Urinary bladder (tissue), 4 donors: ENCODE measurements around the gene MAN1C1. TPM values are rescaled to one million over a fixed set of nuclear protein-coding genes. Genes with fewer than 3 reads are reported as not detected.
A peak's percentile ranks its signal among the peaks of the same experiment; 100 is the strongest.

Source experiments
- DNase-seq: peaks from one replicate; pipeline ENCODE4 v3.0.0-alpha.2; 2015; ENCODE audit errors: extremely low spot score
- H3K27ac ChIP-seq: one replicate; pipeline ENCODE4 v1.5.1; 2013; ENCODE audit warnings: low read depth, mild to moderate bottlenecking, moderate library complexity
- H3K36me3 ChIP-seq: one replicate; pipeline ENCODE4 v1.6.1; 2013; ENCODE audit warnings: mild to moderate bottlenecking, moderate library complexity; ENCODE audit not compliant: insufficient read depth
- H3K4me1 ChIP-seq: one replicate; pipeline ENCODE4 v1.6.1; 2013; ENCODE audit warnings: mild to moderate bottlenecking, moderate library complexity; ENCODE audit not compliant: insufficient read depth
- H3K4me3 ChIP-seq: one replicate; pipeline ENCODE4 v1.5.1; 2013; ENCODE audit warnings: low read depth, low read length
- whole genome bisulfite sequencing: extraction: QIAGEN DNeasy Blood & Tissue Kit; methylation state at CpG from one replicate; pipeline ENCODE4 v1.1.7; 2013; 5-methylcytosine and 5-hydroxymethylcytosine counted together
- polyA plus RNA-seq: library from polyadenylated mRNA; stranded (reverse); fragments of 200-250 nt; gene quantifications from one replicate; pipeline ENCODE4 v1.2.3, GENCODE V29; 2013
- total RNA-seq: library from RNA; depleted of rRNA; stranded (reverse); fragments of >200 nt; gene quantifications from one replicate; pipeline ENCODE4 v1.2.3, GENCODE V29; 2014
- donor health status: healthy with polysubstance abuse.
- donor health status: healthy.

The MAN1C1 gene
- total and polyA plus RNA-seq, 2 donors = 18.2 to 26.4 TPM

DNA sequence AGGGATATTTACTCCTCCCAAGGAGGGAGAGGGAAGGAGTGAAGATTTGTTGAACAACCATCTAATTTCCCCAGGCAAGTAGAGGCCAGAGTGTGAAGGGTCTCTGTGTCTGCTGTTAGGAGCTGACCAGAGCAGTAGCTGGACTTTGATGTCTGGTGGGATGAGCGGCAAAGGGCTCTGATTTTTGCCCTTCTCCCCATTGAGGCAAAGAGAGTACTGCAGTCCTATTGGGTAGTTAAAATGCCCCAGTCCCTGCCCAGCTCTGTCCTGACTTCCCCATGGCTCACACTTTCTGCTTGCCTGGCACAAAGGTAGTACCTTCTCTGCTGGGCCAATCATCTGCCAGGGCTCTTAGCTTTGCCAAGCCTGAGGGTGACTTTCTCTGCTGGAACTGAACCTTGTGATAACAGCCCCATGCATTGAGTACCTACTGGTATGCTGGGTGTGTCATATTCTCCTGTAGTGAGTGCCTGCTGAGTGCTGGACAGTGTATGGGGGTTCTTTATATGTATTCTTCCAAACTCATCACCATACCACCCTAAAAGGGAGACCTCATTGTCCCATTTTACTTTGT, 119.5 kb downstream of the MAN1C1 start:
- DNase-seq = no peak

GRCh38 chr1:25737130-25737529, 120.5 kb downstream of the MAN1C1 start:
- H3K4me1 ChIP-seq = no peaks in the 10 kb centered on the region
- DNase-seq = no peak
- H3K4me3 ChIP-seq = no peak overlapping the region
- H3K36me3 ChIP-seq = no peaks in the 10 kb centered on the region
- WGBS = 67% methylated on average over 6 of the region's 6 CpGs
- H3K27ac ChIP-seq = no peak overlapping the region

More for the DNA sequence above, 119.5 kb downstream of the MAN1C1 start:
- Histone ChIP-seq H3K36me3 (no peaks in the 10 kb centered on the region), H3K4me1 (no peaks in the 10 kb centered on the region), H3K27ac (no peak overlapping the region), H3K4me3 (no peak overlapping the region)
- WGBS = 96% methylated on average over 1 of the region's 1 CpG

GRCh38 chr1:25738499-25738898, 121.9 kb downstream of the MAN1C1 start:
- H3K4me1 ChIP-seq = no peaks in the 10 kb centered on the region
- DNase-seq = no peak
- H3K36me3 ChIP-seq = no peaks in the 10 kb centered on the region
- H3K4me3 ChIP-seq = no peak overlapping the region
- H3K27ac ChIP-seq = no peak overlapping the region
- 86% methylated on average over 2 of the region's 2 CpGs for WGBS

- 77% methylated on average over 4 of the region's 4 CpGs for WGBS
- Histone ChIP-seq H3K36me3 (no peaks in the 10 kb centered on the region), H3K4me1 (no peaks in the 10 kb centered on the region), H3K4me3 (no peak overlapping the region), H3K27ac (no peak overlapping the region)
- no peak for DNase-seq
Observed at GRCh38 chr1:25739341-25739740, 122.8 kb downstream of the MAN1C1 start.

DNA sequence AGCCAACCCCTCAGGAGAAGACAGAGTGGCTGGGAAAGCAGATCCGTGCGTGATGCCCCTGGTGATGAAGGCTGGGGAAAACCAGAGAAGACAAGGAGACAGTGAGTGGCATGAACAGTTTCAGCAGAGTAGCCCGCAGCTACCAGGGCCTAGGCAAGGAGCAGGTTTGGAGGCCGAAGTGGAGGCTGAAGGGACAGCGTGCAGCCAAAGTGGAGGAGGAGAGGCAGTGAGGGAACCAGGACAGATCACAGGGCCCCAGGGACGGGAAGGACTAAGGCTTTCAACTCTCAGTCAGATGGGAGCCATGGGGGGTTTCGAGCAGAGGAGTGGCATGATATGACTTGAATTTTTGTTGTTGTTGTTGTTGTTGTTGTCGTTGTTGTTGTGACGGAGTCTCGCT, 123.5 kb downstream of the MAN1C1 start:
- DNase-seq = no peak
- no peak overlapping the region for H3K27ac ChIP-seq
- H3K4me1 ChIP-seq = no peaks in the 10 kb centered on the region
- no peak overlapping the region for H3K4me3 ChIP-seq
- WGBS = 97% methylated on average over 10 of the region's 10 CpGs
- no peaks in the 10 kb centered on the region for H3K36me3 ChIP-seq

DNA sequence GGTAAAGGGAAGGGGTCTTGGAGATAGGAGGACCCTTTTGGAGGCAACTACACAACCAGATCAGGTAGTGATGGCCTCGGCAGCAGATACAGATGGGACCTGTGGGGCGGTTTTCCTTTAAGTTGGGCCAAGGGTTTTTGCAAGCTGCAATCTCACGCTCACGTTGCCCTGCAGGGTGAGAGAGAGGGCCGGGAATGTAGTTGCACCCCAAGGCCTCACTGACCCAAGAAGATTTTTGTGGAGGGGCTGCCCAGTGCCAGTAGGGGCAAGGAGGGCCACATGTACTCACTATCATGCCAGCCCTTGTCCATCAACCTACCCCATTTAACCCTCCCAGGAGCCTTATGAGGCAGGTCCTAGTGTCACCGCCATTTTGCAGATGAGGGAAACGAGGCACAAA, 125.7 kb downstream of the MAN1C1 start:
- Histone ChIP-seq H3K4me1 (no peaks in the 10 kb centered on the region), H3K27ac (no peak overlapping the region), H3K4me3 (no peak overlapping the region), H3K36me3 (no peaks in the 10 kb centered on the region)
- no peak for DNase-seq
- WGBS = 98% methylated on average over 7 of the region's 7 CpGs

DNA sequence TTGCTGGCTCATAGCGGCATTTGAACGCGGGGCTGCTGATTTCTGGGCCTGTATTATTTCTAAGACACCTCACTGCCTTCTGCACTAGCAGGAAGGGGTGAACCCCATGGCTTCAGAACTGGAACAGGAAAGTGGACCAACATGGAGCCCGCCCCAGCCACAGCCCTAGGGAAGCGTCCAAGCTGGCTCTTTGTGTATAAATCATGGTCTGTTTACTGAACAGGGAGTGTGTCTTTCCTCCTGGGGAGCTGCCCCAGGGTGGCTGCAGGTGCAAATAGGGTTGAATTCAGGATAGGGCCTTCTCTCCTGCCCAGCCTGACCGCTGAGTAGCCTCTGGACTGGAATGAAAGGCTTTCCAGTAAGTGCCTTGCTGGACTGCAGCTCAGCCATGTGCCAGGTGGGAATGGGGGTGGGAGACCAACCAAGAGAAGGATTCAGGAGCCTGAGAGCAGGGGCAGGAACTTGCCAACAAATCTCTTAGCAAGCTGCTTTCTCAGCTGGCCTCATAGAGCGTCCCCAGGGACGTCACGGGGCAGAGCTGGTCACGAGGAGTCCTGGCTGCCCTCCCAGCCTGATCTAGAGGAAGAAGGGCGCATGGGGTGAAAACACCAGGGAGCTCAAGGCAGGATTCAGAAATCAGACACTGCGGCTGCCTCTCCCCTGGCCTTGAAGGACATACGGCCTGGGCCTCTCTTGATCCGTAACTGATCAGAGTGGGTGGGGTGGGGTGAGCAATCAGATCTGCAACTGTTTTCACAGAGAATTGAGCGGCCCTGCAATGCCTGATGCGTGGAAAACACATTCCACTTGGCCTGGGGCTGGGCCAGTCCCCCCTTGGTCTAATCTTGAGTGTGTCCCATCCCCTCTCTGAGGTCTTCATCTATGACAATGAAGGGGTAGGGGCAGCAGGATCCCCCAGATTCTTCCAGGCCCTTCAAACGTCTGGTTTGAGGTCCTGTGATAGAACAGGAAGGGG, 126.9 kb downstream of the MAN1C1 start:
- no peaks in the 10 kb centered on the region for H3K36me3 ChIP-seq
- peak overlapping the region; percentile 83 for H3K27ac ChIP-seq
- no peaks in the 10 kb centered on the region for H3K4me1 ChIP-seq
- no peak for DNase-seq
- 33% methylated on average over 17 of the region's 17 CpGs for WGBS
- no peak overlapping the region for H3K4me3 ChIP-seq

GRCh38 chr1:25744140-25744581, 127.6 kb downstream of the MAN1C1 start:
- H3K4me3 ChIP-seq = no peak overlapping the region
- 22% methylated on average over 8 of the region's 8 CpGs for WGBS
- peak overlapping the region; percentile 83 for H3K27ac ChIP-seq
- no peaks in the 10 kb centered on the region for H3K4me1 ChIP-seq
- H3K36me3 ChIP-seq = no peaks in the 10 kb centered on the region
- DNase-seq = no peak

GRCh38 chr1:25744636-25745425, 128.2 kb downstream of the MAN1C1 start:
- H3K4me1 ChIP-seq = no peaks in the 10 kb centered on the region
- 92% methylated on average over 8 of the region's 8 CpGs for WGBS
- peak overlapping the region; percentile 13 for H3K27ac ChIP-seq
- no peak overlapping the region for H3K4me3 ChIP-seq
- no peak for DNase-seq
- H3K36me3 ChIP-seq = no peaks in the 10 kb centered on the region

DNA sequence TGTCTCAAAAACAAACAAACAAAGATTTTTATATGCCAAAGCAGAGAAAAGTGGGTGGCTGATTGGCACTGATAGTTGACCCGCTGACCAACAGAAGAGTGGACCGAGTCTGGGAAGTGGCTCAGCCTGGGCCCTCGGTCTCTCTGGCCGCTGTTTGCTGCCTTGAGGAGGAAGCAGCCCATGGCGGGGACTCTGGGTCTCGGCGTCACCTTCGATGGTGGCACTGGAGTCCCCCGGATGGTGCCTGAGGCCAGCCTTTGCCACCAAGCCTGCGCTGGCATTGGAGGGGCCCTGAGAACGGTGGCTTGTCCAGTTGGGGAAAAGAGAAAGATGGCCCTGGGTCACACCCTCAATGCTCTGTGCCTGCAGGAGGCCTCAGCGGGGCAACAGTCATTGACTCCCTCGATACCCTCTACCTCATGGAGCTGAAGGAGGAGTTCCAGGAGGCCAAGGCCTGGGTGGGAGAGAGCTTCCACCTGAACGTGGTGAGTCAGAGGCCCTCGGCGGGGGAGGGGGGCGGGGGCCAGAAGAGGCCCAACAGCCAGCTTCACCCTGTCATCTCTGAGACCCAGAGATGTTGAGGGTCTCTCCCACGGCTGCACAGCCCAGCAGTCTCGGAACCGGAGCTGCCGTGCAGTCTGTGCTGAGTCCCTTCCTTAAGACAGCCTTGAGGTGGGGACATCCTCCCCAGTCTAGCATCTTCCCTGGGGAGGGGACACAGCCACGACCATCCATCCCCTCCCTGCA, 129.9 kb downstream of the MAN1C1 start:
- DNase-seq = no peak
- WGBS = 94% methylated on average over 22 of the region's 22 CpGs
- H3K4me1 ChIP-seq = no peaks in the 10 kb centered on the region
- H3K36me3 ChIP-seq = no peaks in the 10 kb centered on the region
- no peak overlapping the region for H3K27ac ChIP-seq
- H3K4me3 ChIP-seq = no peak overlapping the region

DNA sequence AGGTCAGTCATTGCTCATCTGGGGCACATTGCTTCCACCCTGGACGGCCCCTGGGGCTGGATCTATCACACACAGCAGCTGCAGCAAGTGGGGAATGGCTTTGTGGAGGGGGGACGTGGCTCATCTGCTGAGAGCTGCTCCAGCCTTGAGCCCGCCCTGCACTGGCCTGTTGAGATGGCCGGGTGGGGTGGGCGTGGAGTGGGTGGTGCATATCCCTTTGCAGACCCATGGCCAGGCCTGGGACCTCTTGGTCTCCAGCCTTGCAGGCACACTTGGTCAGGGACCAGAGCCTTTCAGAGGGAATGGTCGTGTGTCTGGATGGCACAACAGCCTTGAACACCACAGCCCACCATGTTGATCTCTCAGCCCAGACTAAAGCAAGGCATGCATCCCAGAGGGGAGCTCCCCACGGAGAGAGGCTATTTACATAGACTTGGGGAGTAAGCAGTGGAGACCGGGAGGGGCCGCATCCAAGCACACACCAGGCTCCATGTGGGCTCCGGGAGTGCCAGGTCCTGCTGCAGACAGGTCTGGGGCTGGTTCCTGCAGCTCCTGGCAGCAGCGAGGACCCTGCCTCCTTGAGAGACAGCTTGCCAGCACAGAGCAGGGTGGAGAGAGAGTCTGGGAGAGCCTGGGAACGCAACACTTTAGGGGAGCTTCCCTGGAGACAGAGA, 130.6 kb downstream of the MAN1C1 start:
- Histone ChIP-seq H3K4me1 (no peaks in the 10 kb centered on the region), H3K36me3 (no peaks in the 10 kb centered on the region), H3K27ac (no peak overlapping the region), H3K4me3 (no peak overlapping the region)
- DNase-seq = no peak
- 85% methylated on average over 12 of the region's 12 CpGs for WGBS

DNA sequence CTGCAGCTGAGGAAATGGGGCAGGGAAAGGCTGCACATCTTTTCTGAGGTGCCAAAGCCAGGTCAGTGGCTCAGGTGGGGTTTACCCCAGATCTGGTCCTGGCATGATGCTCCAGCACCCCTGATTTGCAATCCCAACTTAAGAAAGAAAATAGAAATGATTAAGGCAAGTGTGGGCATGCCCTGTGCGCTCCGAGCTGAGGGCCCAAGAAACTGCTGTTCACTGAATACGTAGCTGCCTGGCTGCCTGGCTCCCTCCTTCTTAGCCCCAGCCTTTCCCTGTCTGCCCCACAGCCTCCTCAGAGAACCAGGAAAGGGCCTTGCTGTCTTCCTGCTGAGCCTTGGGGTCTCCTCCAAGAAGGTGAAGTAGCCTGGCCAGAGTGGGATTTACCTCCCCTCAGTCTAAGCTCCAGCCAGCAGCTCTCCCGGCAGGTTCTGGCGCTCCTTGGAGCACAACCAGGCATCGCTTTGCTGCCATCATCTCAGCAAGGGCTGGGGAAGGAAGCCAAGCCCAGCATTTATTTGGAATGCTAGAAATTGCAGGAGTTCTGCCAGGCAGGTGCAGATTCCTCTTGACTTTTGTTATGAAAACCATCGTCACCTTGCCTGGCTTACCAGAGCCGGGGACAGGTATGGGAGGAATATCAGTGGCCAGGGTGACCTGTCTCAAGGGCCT, 132.1 kb downstream of the MAN1C1 start:
- no peak overlapping the region for H3K4me3 ChIP-seq

More for the DNA sequence above, 132.1 kb downstream of the MAN1C1 start:
- Histone ChIP-seq H3K27ac (no peak overlapping the region), H3K4me1 (no peaks in the 10 kb centered on the region), H3K36me3 (no peaks in the 10 kb centered on the region)
- WGBS = 85% methylated on average over 8 of the region's 8 CpGs
- no peak for DNase-seq
